Dedifferentiated amniotic fluid mesenchymal stem cell (primary cell): Measurements from ENCODE around the gene GPR21.

Source experiments
- DNase-seq: peaks from one replicate; pipeline ENCODE4 v3.0.0-alpha.2; 2016; ENCODE audit errors: extremely low spot score

The GPR21 gene

DNA sequence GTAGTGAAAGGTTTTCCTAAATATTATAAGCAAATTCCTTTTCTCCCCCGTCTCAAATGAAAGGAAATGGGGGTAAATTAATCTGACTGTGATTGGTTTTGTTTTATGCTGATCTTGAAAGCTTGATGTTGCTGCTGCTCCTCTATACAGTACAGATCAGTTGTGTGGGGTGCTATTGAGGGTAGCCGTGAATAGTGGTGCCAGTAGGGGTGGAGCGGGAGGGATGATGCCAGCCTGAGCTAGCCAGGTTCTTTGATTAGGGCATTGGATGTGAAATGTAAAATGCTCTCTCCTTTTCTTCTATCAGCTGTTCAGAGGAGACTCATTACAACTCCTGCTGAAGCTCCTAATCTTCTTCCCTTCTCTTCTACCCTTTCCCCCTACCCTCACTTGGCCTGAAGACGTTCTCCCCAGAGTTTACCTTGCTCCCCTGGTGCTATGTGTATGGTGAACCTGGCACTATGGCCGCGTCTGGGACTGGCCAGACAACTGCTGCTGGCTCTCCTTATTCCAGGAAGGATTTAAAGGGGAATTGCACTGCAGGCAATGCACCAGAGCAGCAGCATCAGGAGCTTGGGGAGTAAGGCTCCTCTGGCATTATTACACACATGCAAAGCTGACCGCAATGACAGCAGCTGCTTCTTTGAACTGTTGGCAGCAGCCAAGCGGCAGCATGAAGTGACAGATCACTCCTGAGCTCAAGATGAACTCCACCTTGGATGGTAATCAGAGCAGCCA is 566 bp downstream of the GPR21 start:
- no peak for DNase-seq

DNA sequence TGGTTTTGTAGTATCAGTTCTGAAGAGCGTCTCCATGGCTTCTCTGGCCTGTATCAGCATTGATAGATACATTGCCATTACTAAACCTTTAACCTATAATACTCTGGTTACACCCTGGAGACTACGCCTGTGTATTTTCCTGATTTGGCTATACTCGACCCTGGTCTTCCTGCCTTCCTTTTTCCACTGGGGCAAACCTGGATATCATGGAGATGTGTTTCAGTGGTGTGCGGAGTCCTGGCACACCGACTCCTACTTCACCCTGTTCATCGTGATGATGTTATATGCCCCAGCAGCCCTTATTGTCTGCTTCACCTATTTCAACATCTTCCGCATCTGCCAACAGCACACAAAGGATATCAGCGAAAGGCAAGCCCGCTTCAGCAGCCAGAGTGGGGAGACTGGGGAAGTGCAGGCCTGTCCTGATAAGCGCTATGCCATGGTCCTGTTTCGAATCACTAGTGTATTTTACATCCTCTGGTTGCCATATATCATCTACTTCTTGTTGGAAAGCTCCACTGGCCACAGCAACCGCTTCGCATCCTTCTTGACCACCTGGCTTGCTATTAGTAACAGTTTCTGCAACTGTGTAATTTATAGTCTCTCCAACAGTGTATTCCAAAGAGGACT is 1.5 kb downstream of the GPR21 start:
- DNase-seq: no peak

DNA sequence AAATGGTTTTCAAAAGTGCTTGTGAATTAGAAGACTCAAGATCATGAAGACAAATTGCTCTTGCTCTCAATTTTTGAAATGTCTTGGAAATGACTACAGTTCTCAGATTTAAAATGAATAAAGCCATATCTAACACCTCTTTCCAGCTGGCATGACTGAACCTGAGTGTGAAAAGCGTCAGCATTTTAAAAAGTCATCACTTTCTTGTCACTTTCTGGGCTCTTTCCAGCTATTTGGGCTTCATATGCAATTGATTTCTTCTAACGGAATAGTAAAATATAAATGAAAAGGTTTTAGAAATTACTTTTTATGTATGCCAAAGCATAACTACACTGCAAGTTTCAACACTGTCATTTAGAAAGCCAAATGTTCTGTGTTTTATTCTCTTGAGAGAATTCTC is 2.3 kb downstream of the GPR21 start:
- no peak for DNase-seq

- peak; percentile 18 for DNase-seq
Measured at GRCh38 chr9:123036893-123037545, 3.6 kb downstream of the GPR21 start.

GRCh38 chr9:123039617-123040219 is 6.3 kb downstream of the GPR21 start:
- DNase-seq: no peak

GRCh38 chr9:123040801-123041200 is 7.3 kb downstream of the GPR21 start:
- no peak for DNase-seq

DNA sequence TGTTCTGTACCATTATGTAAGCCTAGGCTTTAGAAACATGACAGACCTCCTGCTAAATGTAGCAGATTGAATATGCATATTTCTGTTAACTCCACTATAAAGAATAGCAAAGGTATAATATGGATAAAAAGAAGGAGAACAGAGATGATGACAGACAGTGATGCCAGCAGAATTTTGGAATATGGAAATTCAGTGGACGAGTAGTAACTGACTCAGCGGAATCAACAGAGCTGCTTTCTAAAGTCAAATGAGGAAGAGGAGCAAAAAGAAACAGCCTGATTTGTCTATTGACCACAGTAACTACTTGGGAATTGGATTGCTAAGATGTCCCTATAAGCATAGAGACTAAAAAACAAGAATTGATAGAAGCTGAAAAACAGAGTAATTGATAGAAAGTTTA is 8.0 kb downstream of the GPR21 start:
- no peak for DNase-seq

DNA sequence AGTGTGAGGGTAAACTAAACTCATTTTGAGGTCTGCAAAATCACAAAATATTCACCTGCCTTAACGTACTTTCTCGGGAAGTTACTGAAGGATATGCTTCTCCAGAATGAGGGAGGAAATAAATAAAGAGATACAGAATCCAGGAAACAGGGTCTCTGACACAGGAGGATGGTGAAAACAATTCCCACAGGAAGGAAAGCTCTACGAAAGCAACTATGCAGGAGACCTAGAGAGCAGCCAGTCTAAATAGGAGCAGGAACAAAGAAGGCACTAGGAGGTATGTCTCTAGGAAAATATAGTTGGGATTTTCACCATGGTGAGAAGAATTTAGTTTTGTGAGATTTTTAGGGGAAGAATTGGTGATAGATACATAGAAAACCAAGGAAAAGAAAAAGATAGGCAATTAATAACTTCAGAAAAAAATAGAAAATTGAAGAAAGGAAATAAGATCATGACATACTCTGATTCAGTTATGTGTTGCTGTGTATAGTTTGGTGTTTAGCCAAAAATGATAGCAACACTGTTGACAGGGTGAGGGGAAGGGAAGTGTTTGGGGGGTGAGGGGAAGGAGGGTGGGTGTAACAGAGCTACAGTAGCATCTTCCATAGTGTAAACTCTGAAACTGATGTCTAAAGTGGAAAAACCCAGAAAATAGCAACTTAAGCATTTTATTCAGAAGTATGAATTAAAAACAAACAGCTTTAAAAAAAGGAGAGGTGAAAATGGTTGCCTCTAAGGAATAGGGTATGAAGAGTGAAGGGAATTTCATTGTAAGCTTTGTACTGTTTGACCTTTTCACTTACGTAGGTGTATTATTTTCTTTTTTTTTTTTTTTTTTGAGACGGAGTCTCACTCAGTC is 9.8 kb downstream of the GPR21 start:
- no peak for DNase-seq

DNA sequence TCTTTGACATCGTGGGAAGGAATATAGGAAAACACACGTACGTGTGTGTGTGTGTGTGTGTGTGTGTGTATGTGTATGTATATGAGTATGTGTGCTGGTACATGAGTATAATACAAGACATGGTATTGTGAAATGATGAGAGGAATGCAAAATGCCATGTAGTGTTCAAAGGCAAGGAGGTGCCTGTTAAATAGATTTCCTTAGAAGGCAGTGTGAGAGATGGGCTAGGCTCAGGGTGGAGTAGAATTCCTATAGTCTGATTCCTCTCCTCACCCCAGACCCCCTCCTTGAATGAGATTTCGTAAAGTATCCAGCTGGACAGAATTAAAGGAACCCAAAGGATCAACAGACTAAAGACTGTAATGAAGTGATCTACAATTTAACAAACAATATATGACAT is 11.1 kb downstream of the GPR21 start:
- DNase-seq: peak; percentile 66

DNA sequence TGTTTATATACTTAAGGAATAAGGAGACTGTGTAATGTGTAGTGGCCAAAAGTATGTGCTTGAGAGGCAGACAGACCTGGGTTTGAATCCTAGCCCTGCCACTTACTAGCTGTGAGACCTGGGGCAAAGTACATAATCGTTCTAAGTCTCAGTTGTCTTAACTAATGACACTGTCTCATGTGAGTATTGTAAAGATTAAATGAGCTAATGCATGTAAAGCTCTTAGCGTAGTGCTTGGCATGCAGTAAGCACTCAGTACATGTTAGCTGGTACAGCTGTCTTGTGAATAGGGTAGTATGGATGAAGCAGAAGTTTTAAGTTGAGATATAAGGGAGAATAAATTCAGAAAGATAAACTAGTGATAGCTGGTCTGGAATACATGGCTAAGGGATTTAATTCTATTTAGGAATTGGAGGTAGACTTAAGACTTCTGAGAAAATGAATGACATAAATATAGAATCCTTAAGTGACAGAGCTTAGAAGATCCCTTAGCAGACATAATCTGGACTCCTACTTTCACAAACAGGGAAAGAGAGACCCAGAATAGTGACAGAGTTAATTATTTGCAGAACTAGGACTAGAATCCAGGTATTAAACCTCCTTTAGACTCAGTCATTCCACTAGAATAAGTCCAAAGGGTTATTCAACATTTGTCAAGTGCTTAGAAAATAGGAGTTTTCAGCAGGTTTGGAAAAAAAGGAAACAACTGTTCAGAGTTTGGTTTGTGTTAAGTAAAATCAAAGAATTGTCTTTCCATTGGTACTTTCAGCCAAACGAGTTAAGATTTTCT is 13.1 kb downstream of the GPR21 start:
- DNase-seq: no peak

DNA sequence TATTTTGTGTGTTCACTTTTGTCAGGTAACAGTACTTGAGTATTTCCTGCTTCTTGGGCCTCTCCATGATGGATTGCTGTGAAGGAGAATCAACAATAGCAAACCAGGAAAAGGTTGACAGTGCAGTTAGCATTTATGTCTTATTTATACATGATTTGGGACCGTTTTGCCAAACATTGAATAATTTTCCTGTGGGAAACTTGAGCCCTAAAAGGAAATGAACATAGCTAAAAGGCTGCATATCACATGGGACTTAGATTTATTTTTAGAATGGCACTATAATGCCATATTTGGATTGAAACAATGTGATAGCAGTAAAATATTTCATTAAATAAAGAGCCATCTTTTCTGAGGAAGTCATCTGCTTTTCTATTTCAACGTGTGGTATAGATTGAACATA is 15.3 kb downstream of the GPR21 start:
- DNase-seq: peak; percentile 37

DNA sequence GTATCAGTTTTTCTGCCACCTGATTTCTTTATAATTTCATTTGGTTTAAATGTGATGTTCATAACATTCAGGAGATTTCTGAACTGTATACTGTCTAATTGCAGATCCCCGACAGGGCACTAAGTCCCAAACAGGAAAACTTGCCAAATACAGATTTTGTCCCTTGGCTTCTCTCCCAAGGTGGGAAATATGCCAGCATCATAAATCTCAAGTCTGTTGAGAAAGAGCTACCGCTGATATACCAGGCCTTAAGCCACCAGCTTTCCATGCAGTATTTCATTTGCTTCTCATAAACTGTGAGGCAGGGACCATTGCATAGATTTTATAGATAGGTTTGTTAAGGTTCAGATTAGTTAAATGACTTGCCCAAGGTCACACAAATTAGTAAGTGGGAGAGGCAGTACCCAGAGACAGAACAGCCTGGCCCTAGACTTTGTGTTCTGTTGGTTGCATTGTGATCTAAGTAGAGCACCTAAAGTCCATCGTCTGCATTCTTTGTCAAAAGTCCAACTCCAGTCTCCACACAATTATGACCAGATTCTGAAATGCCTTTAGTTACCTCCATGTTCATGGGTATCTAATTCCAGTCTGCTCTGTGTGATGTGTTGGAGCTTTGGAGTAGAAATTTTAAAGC is 16.2 kb downstream of the GPR21 start:
- DNase-seq: no peak

GRCh38 chr9:123053046-123053445 is 19.6 kb downstream of the GPR21 start:
- no peak for DNase-seq

- DNase-seq: no peak
Measured at GRCh38 chr9:123053711-123054110, 20.2 kb downstream of the GPR21 start.

DNA sequence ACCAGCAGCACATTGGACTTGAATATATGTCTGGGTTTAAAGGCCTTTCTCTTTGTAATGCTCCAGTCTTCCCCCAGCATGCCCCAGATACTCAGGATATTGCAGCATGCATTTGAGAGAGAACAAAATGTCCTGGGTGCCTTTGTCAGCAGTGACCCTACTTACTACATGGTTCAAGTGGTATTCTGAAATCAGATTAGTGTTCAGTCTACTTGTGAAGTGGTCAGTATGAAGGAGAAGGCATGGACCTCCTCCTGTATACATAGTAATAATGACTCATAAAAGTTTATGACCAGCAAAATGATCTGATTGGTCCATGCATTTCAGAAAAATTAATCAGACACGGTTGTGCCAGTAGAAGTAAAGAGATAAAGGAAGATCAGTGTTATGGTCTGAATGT is 25.4 kb downstream of the GPR21 start:
- no peak for DNase-seq

DNA sequence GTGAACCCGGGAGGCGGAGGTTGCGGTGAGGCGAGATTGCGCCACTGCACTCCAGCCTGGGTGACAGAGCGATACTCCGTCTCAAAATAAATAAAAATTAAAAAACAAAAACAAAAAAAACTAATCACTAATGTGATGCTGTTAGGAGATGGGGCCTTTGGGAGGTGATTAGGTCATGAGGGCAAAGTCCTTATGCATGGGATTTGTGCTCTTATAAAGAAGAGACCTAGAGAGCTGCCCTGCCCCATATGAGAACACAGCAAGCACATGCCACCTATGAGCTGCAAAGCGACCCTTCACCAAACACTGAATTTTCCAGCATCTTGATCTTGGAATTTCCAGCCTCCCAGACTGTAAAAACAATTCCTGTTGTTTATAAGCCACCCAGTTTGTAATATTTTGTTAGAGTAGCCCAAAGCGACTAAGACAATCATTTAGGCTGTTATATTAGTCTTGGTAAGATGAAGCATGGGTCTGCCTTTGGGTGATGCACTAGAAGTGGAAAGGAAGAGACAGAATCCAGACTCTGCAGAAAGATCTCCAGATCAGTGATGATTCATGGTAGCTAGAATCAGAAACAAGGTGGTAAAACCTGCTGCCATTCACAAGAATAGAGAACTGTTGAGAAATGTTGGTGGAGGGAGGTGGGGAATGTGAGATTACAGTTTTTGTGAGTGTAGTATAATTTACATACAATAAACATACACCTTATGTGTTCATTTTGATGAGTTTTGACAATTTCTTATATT is 26.2 kb downstream of the GPR21 start:
- DNase-seq: no peak

GRCh38 chr9:123061216-123061615 is 27.7 kb downstream of the GPR21 start:
- DNase-seq: no peak

- no peak for DNase-seq
Measured at GRCh38 chr9:123062351-123063176, 29.1 kb downstream of the GPR21 start.

GRCh38 chr9:123063177-123063598 is 29.7 kb downstream of the GPR21 start:
- peak; percentile 80 for DNase-seq
